Fibroblast of skin of back (primary cell): ENCODE results near the gene SPCS1. TPM values are rescaled to one million over a fixed set of nuclear protein-coding genes. Genes with fewer than 3 reads are reported as not detected.
"Not testable (repeated sequence)": the region's sequence is repeated elsewhere in the genome, so short reads cannot be mapped to it uniquely, and the experiment has no call there.

Source experiments
- DNase-seq: peaks from one replicate; pipeline ENCODE4 v3.0.0-alpha.2; 2013
- polyA plus RNA-seq, 2 experiments: library from polyadenylated mRNA; unstranded; fragments of 120-200 nt; gene quantifications; one replicate each; pipeline ENCODE4 v1.2.1, GENCODE V29; 2013; ENCODE audit not compliant: insufficient read length in 2 of 2

SPCS1 gene
- 128 TPM for polyA plus RNA-seq (2013, experiment 1 of 2; ENCODE audit: insufficient read length)
- 122 TPM for polyA plus RNA-seq (2013, experiment 2 of 2; ENCODE audit: insufficient read length)

- peak; percentile 87 for DNase-seq
These were observed at the start of gene SPCS1, which contains the start of gene GLT8D1 for GRCh38 chr3:52705688-52706686. SPCS1 (plus strand) TSS chr3:52706106; CDS start chr3:52706247, 141 bp downstream. GLT8D1 (minus strand) TSS chr3:52705791; CDS start chr3:52700460, 5,331 bp downstream.

- no peak for DNase-seq
These were observed 45.9 kb upstream of the SPCS1 start for GRCh38 chr3:52660046-52660445.

GRCh38 chr3:52663098-52663497 lies 42.8 kb upstream of the SPCS1 start:
- DNase-seq = no peak

GRCh38 chr3:52670621-52671521 lies 35.0 kb upstream of the SPCS1 start:
- peak; percentile 100 for DNase-seq

GRCh38 chr3:52671676-52672075 lies 34.2 kb upstream of the SPCS1 start:
- DNase-seq = no peak

GRCh38 chr3:52676201-52676600 lies 29.7 kb upstream of the SPCS1 start:
- not testable (repeated sequence) for DNase-seq

GRCh38 chr3:52678265-52679198 lies 27.4 kb upstream of the SPCS1 start:
- no peak for DNase-seq

GRCh38 chr3:52679199-52679538 lies 26.7 kb upstream of the SPCS1 start:
- peak; percentile 25 for DNase-seq

- no peak for DNase-seq
These were observed 26.1 kb upstream of the SPCS1 start for GRCh38 chr3:52679811-52680210.

GRCh38 chr3:52681596-52681995 lies 24.3 kb upstream of the SPCS1 start:
- DNase-seq = no peak

- DNase-seq = peak; percentile 79
These were observed 23.9 kb upstream of the SPCS1 start for GRCh38 chr3:52682016-52682415.

GRCh38 chr3:52683611-52684010 lies 22.3 kb upstream of the SPCS1 start:
- DNase-seq = no peak

GRCh38 chr3:52684184-52684583 lies 21.7 kb upstream of the SPCS1 start:
- DNase-seq = no peak

- DNase-seq = peak; percentile 78
These were observed 20.6 kb upstream of the SPCS1 start for GRCh38 chr3:52685285-52685708.

GRCh38 chr3:52685709-52686691 lies 19.9 kb upstream of the SPCS1 start, which contains the start of the genes GNL3 and PBRM1:
GNL3 (plus strand) TSS chr3:52686032; CDS start chr3:52686093, 61 bp downstream.
PBRM1 (minus strand) TSS chr3:52685913.
- peak; percentile 96 for DNase-seq

GRCh38 chr3:52688266-52688665 lies 17.6 kb upstream of the SPCS1 start:
- no peak for DNase-seq

GRCh38 chr3:52689151-52689550 lies 16.8 kb upstream of the SPCS1 start:
- no peak for DNase-seq

- no peak for DNase-seq
These were observed 15.3 kb upstream of the SPCS1 start for GRCh38 chr3:52690560-52690959.

GRCh38 chr3:52693071-52693470 lies 12.8 kb upstream of the SPCS1 start:
- no peak for DNase-seq

- no peak for DNase-seq
These were observed 11.2 kb upstream of the SPCS1 start for GRCh38 chr3:52694528-52695189.
